ENCODE results near the gene TMEM132A. TPM values are rescaled to one million over a fixed set of nuclear protein-coding genes. Genes with fewer than 3 reads are reported as not detected.
A peak's percentile ranks its signal among the peaks of the same experiment; 100 is the strongest.

TMEM132A gene
- total and polyA plus RNA-seq, 2 of the 13 experiments (the other 11 are each of a cell fraction or from before 2014, with no cell fraction given) = 11.1 to 32.9 TPM

DNA sequence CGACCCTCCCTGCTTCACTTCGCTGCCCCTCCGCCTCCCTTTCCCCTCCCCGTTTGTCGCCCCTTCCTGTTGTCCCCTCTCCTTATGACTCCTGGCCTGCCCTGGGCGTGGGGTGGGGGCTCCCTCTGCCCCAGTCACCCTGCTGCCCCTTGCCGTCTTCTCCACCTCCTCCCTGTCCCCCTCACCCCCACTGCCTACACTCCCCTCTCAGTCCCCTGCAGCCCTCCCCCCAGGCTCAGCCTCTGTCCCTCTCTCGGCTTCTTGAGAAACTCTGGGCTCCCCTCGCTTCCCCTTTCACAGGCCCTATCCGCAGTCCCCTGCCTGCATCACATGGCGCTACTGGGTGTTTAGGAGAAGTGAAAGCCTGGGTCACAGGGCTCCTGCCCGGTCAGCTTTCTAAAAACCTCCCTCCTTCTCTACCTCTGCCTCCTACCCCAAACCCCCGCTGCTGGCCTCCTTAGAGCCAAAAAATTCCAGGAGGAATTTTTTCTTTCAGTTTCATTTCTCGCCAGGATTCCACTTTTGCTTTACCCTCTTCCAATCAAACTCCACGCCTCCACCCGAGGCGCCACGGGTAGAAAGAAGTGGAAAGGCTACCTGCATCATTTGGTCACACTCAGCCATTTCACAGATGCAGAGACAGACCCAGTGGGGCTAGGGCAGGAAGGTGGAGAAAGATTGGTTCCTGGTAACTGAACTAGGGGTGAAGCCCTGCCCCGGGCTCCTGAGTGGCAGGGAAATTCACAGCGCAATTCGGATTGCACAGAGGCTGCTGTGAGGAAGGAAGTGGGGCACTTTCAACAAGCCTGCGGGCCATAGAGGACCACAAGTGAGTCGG is 27.9 kb downstream of the TMEM132A start, which contains the start of gene SLC15A3:
SLC15A3 (minus strand) TSS at position 273 of the 838 bp plus-strand sequence. CDS start 625 bp downstream, outside the sequence.
- H2AFZ ChIP-seq (ENCODE audit: low read length) = peak within 1 kb of the TSS; percentile 88
- H3K9ac ChIP-seq (ENCODE audit: insufficient read depth, low read depth, low read length) = peak within 1 kb of the TSS; percentile 38; the same call in 1 of the 2 replicates
- BruUV-seq (replicated peaks) = no TSS peak
- H3K4me3 ChIP-seq (replicated peaks in 1 of 3; ENCODE audit: insufficient read depth in 1 of 3, low read depth in 2 of 3, low read length in 3 of 3) = peak within 1 kb of the TSS; percentile 39 to 81 (median 57)
- CTCF ChIA-PET (ENCODE audit: low intra/inter-chr PET ratio, low total read pairs) = no interaction called here
- intact Hi-C loops (cut with micrococcal nuclease; ENCODE audit: unreplicated experiment) = no loop called here
- H3K27ac ChIP-seq (ENCODE audit: extremely low read length, insufficient read depth, low read length) = no peak within 1 kb of the TSS
- 21% methylated on average over 23 of the region's 23 CpGs for WGBS (ENCODE audit: low lambda C conversion rate)
- TF ChIP-seq ZNF629 (CRISPR knock-in tag; conservative IDR thresholded peaks at IDR 0.05) (peak; percentile 59), RXRA (CRISPR knock-in tag; IDR thresholded peaks at IDR 0.05) (no peak)
- no peaks in the 10 kb centered on the region for H3K36me3 ChIP-seq (replicated peaks in 1 of 2; ENCODE audit: control insufficient read depth in 1 of 2, insufficient read depth in 2 of 2, low read length in 2 of 2)
- DNase-seq (ENCODE audit: low spot score) (no peak), ATAC-seq (peak; percentile 73), FAIRE-seq (no peak)
- H3K4me1 ChIP-seq (ENCODE audit: insufficient read depth, low read length) = no peaks in the 10 kb centered on the region
- H3K4me2 ChIP-seq (ENCODE audit: low read depth, low read length) = peak within 1 kb of the TSS; percentile 86
- no peaks in the 10 kb centered on the region for H3K79me2 ChIP-seq (ENCODE audit: insufficient read depth, low read length)
- in situ Hi-C loops (cut with HindIII; ENCODE audit: extremely low pct_ligation_motif_present, low pct_unique_long_range_greater_than_20kb) = no loop called here
- H4K20me1 ChIP-seq (ENCODE audit: insufficient read depth, low read length) = no peaks in the 10 kb centered on the region
- H3K27me3 ChIP-seq (ENCODE audit: control insufficient read depth in 1 of 2, insufficient read depth in 2 of 2, low read length in 2 of 2) = peaks cover 0 to 15% of the 10 kb centered on the region in 2 experiments; a peak in 2 of 5 replicates
- POLR2A ChIA-PET = no interaction called here
- H3K9me3 ChIP-seq (ENCODE audit: low read length) = no peaks in the 10 kb centered on the region

DNA sequence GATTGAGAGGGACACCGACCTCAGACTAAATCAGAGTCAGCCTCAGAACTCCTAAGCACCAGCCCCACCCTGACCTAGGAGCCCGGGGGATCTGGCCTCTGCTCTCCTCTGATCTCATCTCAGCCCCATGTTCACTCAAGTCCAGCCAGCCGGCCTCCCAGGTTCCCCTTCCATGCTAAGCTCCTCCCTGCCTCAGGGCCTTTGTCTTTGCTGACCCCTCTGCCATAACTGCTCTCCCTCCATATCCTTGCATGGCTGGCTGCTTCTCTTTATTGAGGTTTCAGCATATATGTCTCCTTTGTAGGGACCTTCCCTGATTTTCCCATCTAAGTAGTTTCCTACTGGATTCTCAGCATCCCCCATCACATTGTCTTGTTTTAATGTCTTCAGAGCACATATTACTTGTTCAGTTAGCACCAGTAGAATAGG is 28.5 kb downstream of the TMEM132A start:
- Histone ChIP-seq H3K9ac (ENCODE audit: insufficient read depth, low read depth, low read length) (peak overlapping the region; percentile 38; the same call in 1 of the 2 replicates), H2AFZ (ENCODE audit: low read length) (peak overlapping the region; percentile 88), H3K27me3 (ENCODE audit: control insufficient read depth in 1 of 2, insufficient read depth in 2 of 2, low read length in 2 of 2) (peaks cover 0 to 15% of the 10 kb centered on the region in 2 experiments; a peak in 2 of 5 replicates), H3K4me3 (replicated peaks in 1 of 3; ENCODE audit: insufficient read depth in 1 of 3, low read depth in 2 of 3, low read length in 3 of 3) (peak overlapping the region; percentile 39 to 81 (median 57)), H3K4me1 (ENCODE audit: insufficient read depth, low read length) (no peaks in the 10 kb centered on the region), H3K79me2 (ENCODE audit: insufficient read depth, low read length) (no peaks in the 10 kb centered on the region), H3K9me3 (ENCODE audit: low read length) (no peaks in the 10 kb centered on the region), H3K4me2 (ENCODE audit: low read depth, low read length) (peak overlapping the region; percentile 86), H3K36me3 (replicated peaks in 1 of 2; ENCODE audit: control insufficient read depth in 1 of 2, insufficient read depth in 2 of 2, low read length in 2 of 2) (no peaks in the 10 kb centered on the region), H4K20me1 (ENCODE audit: insufficient read depth, low read length) (no peaks in the 10 kb centered on the region), H3K27ac (ENCODE audit: extremely low read length, insufficient read depth, low read length) (no peak overlapping the region)
- FAIRE-seq = no peak
- TF ChIP-seq ZMYM3 (CRISPR knock-in tag; IDR thresholded peaks at IDR 0.05) (peak; percentile 77), KLF13 (CRISPR knock-in tag; IDR thresholded peaks at IDR 0.05) (no peak)
- POLR2A ChIA-PET = no interaction called here
- CTCF ChIA-PET (ENCODE audit: low intra/inter-chr PET ratio, low total read pairs) = no interaction called here
- intact Hi-C loops (cut with micrococcal nuclease; ENCODE audit: unreplicated experiment) = no loop called here
- DNase-seq (ENCODE audit: low spot score) = no peak
- in situ Hi-C loops (cut with HindIII; ENCODE audit: extremely low pct_ligation_motif_present, low pct_unique_long_range_greater_than_20kb) = no loop called here
- 0% methylated on average over 1 of the region's 3 CpGs for WGBS (ENCODE audit: low lambda C conversion rate)
- ATAC-seq = peak; percentile 48
- no TSS peak for BruUV-seq (replicated peaks)
